HepG2 (cell line): ENCODE data around the gene FN1. TPM values are rescaled to one million over a fixed set of nuclear protein-coding genes. Genes with fewer than 3 reads are reported as not detected.

Experiments used
- ARNT ChIP-seq: fragments of 450-650 bp; IDR thresholded peaks from 2 replicates; pipeline ENCODE4 v1.6.1; 2017
- JUND ChIP-seq: sonication (generic); formaldehyde crosslinking; IDR thresholded peaks from 2 replicates; pipeline ENCODE4 v1.8.0; 2022; ENCODE audit warnings: mild to moderate bottlenecking, missing genetic modification reagents
- MAFF ChIP-seq: IDR thresholded peaks from 2 replicates; pipeline ENCODE4 v1.6.1; 2011; ENCODE audit warnings: low read depth, low read length, improper control_type of control experiment
- PRMT3 ChIP-seq: sonication (generic); formaldehyde crosslinking; IDR thresholded peaks from 2 replicates; pipeline ENCODE4 v1.8.1; 2022; ENCODE audit warnings: low read depth, mild to moderate bottlenecking, moderate library complexity, missing genetic modification reagents, borderline replicate concordance
- RARA ChIP-seq: IDR thresholded peaks from 2 replicates; pipeline ENCODE4 v1.6.1; 2016; ENCODE audit warnings: missing genetic modification reagents, missing compliant biosample characterization
- SOX5 ChIP-seq: IDR thresholded peaks from 2 replicates; pipeline ENCODE4 v1.6.1; 2016; ENCODE audit warnings: borderline replicate concordance
- ZMAT3 ChIP-seq: sonication (generic); formaldehyde crosslinking; conservative IDR thresholded peaks from 2 replicates; pipeline ENCODE4 v1.7.0; 2021; ENCODE audit warnings: missing genetic modification reagents
- ZNF253 ChIP-seq: sonication (generic); formaldehyde crosslinking; IDR thresholded peaks from 2 replicates; pipeline ENCODE4 v1.8.0; 2022; ENCODE audit warnings: mild to moderate bottlenecking, missing genetic modification reagents, borderline replicate concordance
- ZNF841 ChIP-seq: sonication (generic); formaldehyde crosslinking; IDR thresholded peaks from 2 replicates; pipeline ENCODE4 v1.8.1; 2023; ENCODE audit warnings: missing genetic modification reagents, borderline replicate concordance
- ZNF850 ChIP-seq: sonication (generic); formaldehyde crosslinking; conservative IDR thresholded peaks from 2 replicates; pipeline ENCODE4 v1.9.0; 2021; ENCODE audit warnings: mild to moderate bottlenecking, missing genetic modification reagents
- ZSCAN25 ChIP-seq: sonication (generic); formaldehyde crosslinking; IDR thresholded peaks from 2 replicates; pipeline ENCODE4 v1.8.0; 2022; ENCODE audit warnings: mild to moderate bottlenecking, missing genetic modification reagents
- polyA plus RNA-seq, 8 experiments: library from polyadenylated mRNA; depleted of rRNA in 3 of 8; stranded (reverse) in 7 of 8; unstranded in 1 of 8; fragments of >200 nt; fragmentation: Illumina TruSeq in 4 of 8; extraction: Trizol in 4 of 8; gene quantifications; 2 replicates each; pipeline versions ENCODE4 v1.2.1 to v1.2.3, GENCODE V29; 2011 to 2016; ENCODE audit warnings: low read depth in 4 of 8, missing spikeins in 1 of 8, mixed read lengths in 1 of 8; ENCODE audit not compliant: insufficient read depth in 1 of 8
- total RNA-seq, 5 experiments: library from RNA; depleted of rRNA; stranded (reverse); fragments of >200 nt; fragmentation: Illumina TruSeq; extraction: Trizol; gene quantifications; 2 replicates each; pipeline ENCODE4 v1.2.3, GENCODE V29; 2016; ENCODE audit warnings: low read depth in 1 of 5
- TF ChIP-seq, protein P1 (sequence below): sonication (generic); formaldehyde crosslinking; IDR thresholded peaks from 2 replicates; pipeline ENCODE4 v1.4.0; 2020; ENCODE audit warnings: mild to moderate bottlenecking, low read depth, missing genetic modification reagents
- TF ChIP-seq, protein P2 (sequence below): sonication (generic); formaldehyde crosslinking; IDR thresholded peaks from 2 replicates; pipeline ENCODE4 v1.4.0; 2020; ENCODE audit warnings: missing genetic modification reagents
- TF ChIP-seq, protein P3 (sequence below): sonication (generic); formaldehyde crosslinking; IDR thresholded peaks from 2 replicates; pipeline ENCODE4 v1.4.0; 2020; ENCODE audit warnings: missing genetic modification reagents
- TF ChIP-seq, protein P4 (sequence below): sonication (generic); formaldehyde crosslinking; IDR thresholded peaks from 2 replicates; pipeline ENCODE4 v1.4.0; 2020; ENCODE audit warnings: missing genetic modification reagents, borderline replicate concordance
- TF ChIP-seq, protein P5 (sequence below): IDR thresholded peaks from 2 replicates; pipeline ENCODE4 v1.6.1; 2016; ENCODE audit warnings: mild to moderate bottlenecking
- TF ChIP-seq, protein P6 (sequence below): sonication (generic); formaldehyde crosslinking; IDR thresholded peaks from 2 replicates; pipeline ENCODE4 v1.8.0; 2023; ENCODE audit warnings: mild to moderate bottlenecking, missing genetic modification reagents

FN1 gene
- total and polyA plus RNA-seq, 2 of the 13 experiments (the other 11 are each of a cell fraction or from before 2014, with no cell fraction given), result 1,847 to 6,471 TPM

DNA sequence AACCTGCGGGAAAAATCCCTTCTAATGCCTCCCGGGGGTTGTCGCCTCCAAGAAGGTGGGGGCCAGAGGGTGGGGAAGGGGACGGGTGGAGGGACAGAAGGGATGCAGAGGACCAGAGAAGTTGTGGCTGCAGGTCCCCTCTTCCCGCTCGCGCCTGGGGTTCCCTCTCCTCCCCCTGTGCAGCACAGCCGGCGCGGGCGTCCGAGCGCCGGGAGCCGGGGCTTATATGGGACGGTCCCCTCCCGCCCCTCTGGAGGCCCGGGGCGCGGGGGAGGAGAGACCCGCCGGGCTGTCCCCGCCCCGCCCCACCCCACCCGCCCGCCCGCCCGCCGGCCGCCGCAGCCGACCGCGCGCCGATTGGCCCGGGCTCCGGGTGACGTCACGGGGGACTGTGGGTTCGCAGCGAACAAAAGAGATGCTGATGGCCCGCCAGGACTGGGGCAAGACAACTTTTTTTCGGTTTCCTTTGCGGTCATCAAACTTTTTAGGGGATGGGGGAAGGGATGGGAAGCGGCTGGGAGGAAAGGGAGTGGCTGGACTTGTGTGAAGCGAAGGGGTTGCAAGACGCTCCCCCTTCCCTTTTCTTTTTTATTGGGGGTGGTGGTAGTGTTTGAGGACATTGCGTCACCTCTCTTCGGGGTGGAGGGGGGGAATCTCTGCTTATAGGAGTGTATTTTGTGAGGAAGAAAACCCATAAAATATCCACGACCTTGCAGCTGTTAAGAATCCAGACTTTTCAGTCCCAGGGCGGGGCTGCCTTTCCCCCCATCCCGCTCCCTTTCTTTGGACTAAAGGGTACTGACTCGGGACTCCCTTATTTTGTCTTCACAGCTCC lies at the start of gene FN1 (continued):
- TF ChIP-seq, protein P1, sequence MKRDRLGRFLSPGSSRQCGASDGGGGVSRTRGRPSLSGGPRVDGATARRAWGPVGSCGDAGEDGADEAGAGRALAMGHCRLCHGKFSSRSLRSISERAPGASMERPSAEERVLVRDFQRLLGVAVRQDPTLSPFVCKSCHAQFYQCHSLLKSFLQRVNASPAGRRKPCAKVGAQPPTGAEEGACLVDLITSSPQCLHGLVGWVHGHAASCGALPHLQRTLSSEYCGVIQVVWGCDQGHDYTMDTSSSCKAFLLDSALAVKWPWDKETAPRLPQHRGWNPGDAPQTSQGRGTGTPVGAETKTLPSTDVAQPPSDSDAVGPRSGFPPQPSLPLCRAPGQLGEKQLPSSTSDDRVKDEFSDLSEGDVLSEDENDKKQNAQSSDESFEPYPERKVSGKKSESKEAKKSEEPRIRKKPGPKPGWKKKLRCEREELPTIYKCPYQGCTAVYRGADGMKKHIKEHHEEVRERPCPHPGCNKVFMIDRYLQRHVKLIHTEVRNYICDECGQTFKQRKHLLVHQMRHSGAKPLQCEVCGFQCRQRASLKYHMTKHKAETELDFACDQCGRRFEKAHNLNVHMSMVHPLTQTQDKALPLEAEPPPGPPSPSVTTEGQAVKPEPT, result 0 out of 2 replicates have a peak, but pooled peaks have one; percentile 88
- peak; percentile 84 for TF ChIP-seq ZMAT3 (CRISPR knock-in tag)
- TF ChIP-seq SOX5, result peak; percentile 60; the same call in 1 of the 2 replicates
- TF ChIP-seq ZNF850 (CRISPR knock-in tag), result 0 out of 2 replicates have a peak, but pooled peaks have one; percentile 81
- TF ChIP-seq ZSCAN25 (CRISPR knock-in tag), result peak; percentile 59; the same call in 1 of the 2 replicates
- no peak for TF ChIP-seq MAFF
- peak; percentile 70; the same call in 1 of the 2 replicates for TF ChIP-seq ZNF253
- TF ChIP-seq PRMT3 (CRISPR knock-in tag), result peak; percentile 93
- TF ChIP-seq, protein P2, sequence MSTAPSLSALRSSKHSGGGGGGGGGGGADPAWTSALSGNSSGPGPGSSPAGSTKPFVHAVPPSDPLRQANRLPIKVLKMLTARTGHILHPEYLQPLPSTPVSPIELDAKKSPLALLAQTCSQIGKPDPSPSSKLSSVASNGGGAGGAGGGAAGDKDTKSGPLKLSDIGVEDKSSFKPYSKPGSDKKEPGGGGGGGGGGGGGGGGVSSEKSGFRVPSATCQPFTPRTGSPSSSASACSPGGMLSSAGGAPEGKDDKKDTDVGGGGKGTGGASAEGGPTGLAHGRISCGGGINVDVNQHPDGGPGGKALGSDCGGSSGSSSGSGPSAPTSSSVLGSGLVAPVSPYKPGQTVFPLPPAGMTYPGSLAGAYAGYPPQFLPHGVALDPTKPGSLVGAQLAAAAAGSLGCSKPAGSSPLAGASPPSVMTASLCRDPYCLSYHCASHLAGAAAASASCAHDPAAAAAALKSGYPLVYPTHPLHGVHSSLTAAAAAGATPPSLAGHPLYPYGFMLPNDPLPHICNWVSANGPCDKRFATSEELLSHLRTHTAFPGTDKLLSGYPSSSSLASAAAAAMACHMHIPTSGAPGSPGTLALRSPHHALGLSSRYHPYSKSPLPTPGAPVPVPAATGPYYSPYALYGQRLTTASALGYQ (CRISPR knock-in tag), result 0 out of 2 replicates have a peak, but pooled peaks have one; percentile 21
- TF ChIP-seq ARNT, result no peak
- TF ChIP-seq JUND (CRISPR knock-in tag), result no peak
- TF ChIP-seq, protein P3, sequence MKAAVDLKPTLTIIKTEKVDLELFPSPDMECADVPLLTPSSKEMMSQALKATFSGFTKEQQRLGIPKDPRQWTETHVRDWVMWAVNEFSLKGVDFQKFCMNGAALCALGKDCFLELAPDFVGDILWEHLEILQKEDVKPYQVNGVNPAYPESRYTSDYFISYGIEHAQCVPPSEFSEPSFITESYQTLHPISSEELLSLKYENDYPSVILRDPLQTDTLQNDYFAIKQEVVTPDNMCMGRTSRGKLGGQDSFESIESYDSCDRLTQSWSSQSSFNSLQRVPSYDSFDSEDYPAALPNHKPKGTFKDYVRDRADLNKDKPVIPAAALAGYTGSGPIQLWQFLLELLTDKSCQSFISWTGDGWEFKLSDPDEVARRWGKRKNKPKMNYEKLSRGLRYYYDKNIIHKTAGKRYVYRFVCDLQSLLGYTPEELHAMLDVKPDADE (CRISPR knock-in tag), result peak; percentile 68; the same call in 1 of the 2 replicates
- TF ChIP-seq, protein P4, sequence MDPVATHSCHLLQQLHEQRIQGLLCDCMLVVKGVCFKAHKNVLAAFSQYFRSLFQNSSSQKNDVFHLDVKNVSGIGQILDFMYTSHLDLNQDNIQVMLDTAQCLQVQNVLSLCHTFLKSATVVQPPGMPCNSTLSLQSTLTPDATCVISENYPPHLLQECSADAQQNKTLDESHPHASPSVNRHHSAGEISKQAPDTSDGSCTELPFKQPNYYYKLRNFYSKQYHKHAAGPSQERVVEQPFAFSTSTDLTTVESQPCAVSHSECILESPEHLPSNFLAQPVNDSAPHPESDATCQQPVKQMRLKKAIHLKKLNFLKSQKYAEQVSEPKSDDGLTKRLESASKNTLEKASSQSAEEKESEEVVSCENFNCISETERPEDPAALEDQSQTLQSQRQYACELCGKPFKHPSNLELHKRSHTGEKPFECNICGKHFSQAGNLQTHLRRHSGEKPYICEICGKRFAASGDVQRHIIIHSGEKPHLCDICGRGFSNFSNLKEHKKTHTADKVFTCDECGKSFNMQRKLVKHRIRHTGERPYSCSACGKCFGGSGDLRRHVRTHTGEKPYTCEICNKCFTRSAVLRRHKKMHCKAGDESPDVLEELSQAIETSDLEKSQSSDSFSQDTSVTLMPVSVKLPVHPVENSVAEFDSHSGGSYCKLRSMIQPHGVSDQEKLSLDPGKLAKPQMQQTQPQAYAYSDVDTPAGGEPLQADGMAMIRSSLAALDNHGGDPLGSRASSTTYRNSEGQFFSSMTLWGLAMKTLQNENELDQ, result peak; percentile 61; the same call in 1 of the 2 replicates
- TF ChIP-seq, protein P5, sequence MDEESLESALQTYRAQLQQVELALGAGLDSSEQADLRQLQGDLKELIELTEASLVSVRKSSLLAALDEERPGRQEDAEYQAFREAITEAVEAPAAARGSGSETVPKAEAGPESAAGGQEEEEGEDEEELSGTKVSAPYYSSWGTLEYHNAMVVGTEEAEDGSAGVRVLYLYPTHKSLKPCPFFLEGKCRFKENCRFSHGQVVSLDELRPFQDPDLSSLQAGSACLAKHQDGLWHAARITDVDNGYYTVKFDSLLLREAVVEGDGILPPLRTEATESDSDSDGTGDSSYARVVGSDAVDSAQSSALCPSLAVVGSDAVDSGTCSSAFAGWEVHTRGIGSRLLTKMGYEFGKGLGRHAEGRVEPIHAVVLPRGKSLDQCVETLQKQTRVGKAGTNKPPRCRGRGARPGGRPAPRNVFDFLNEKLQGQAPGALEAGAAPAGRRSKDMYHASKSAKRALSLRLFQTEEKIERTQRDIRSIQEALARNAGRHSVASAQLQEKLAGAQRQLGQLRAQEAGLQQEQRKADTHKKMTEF, result peak; percentile 84; the same call in 1 of the 2 replicates
- peak; percentile 94; the same call in 1 of the 2 replicates for TF ChIP-seq ZNF841 (CRISPR knock-in tag)
- TF ChIP-seq RARA, result peak; percentile 62; the same call in 1 of the 2 replicates
- TF ChIP-seq, protein P6, sequence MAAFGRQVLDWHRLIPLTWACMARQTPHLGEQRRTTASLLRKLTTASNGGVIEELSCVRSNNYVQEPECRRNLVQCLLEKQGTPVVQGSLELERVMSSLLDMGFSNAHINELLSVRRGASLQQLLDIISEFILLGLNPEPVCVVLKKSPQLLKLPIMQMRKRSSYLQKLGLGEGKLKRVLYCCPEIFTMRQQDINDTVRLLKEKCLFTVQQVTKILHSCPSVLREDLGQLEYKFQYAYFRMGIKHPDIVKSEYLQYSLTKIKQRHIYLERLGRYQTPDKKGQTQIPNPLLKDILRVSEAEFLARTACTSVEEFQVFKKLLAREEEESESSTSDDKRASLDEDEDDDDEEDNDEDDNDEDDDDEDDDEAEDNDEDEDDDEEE (CRISPR knock-in tag), result no peak
